Stromal cell of bone marrow (primary cell): ENCODE results near the gene PRRX2.

Experiments used
- DNase-seq: peaks from one replicate; pipeline ENCODE4 v3.0.0-alpha.2; 2012; ENCODE audit warnings: low read depth

Gene PRRX2

GRCh38 chr9:129679537-129679936 lies 14.1 kb downstream of the PRRX2 start:
- no peak for DNase-seq

DNA sequence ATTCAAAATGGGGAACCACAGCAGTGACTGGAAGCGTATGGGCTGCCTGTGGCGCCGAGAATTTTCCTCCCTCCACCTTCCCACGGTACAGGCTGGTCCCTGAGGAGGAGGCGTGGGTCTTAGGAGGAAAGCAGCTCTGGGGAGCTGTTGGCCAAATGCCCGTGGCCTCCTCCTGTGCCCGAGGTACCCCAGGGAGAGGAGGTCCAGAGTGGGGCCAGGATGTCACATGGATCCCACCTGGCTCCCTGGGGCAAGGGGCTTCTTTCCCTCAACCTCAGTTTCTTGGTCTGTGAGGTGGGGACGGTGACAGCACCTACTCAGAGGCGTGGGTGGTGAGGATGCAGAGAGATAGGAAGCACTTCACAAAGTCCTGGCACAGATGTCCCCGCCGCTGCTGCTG lies 16.5 kb downstream of the PRRX2 start:
- DNase-seq = no peak

GRCh38 chr9:129682381-129682780 lies 16.9 kb downstream of the PRRX2 start:
- no peak for DNase-seq

DNA sequence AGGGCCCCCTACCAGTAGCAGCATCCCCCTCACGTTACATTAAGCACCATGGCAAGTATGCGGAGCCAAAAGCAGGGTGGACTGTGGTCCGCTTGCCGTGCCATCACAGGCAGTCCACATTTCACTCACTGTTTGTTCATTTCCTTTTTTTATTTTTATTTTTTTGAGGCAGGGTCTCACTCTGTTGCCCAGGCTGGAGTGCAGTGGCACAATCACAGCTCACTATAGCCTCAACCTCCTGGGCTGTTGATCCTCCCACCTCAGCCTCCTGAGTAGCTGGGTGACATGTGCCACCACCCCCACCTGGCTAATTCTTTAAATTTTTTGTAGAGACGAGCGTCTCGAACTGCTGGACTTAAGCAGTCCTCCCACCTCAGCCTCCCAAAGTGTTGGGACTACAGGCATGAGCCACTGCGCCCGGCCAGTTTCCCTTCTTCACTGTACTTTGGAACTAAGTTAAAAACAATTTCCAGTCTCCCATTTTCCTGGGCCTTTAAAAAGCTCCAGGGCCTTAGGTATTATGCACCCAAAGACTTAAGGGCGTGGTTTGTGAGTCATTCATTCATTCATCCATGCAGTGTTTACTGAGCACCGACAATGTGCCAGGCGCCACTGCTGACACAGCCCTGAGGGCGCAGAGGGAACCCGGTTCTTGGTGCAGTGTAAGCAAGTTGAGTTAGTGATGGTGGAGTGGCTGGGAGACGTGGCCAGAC lies 19.9 kb downstream of the PRRX2 start:
- DNase-seq = no peak

- DNase-seq = no peak
These were observed 20.4 kb downstream of the PRRX2 start for GRCh38 chr9:129685933-129686259.

DNA sequence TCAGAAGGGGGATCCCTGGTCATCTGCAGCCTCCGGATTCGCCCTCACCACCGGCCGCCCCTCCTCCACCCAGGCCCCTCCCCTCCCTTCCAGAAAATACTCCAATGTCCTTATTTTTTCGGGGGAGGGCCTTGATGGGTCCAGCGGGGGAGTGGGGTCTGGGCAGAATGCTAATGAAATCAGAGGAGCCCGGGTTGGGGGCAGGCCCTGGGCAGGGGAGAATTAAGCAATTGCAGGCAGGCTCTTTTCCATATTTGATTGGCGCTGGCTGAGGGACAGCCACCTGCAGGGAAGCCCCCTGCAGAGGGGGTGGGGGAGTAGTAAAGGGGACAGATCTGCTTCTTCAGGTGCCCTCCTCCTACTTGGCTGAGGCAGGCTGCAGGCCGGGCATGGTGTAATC lies 21.3 kb downstream of the PRRX2 start:
- no peak for DNase-seq

DNA sequence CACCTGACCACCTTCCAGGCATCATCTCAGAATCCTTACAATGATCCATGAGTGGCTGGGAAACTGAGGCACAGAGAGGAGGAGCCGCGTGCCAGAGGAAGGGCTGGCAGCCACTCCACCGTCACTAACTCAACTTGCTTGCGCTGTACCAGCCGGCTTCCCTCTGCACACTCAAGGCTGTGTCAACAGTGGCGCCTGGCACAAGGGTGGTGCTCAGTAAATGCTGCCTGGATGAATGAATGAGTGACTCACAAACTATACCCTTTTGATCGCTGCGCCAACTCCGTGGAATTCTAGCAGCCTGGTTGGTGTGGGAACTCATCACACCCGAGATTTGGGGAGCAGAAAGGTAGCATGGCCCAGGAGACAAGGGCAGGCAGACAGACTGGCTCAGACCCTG lies 21.9 kb downstream of the PRRX2 start:
- no peak for DNase-seq

DNA sequence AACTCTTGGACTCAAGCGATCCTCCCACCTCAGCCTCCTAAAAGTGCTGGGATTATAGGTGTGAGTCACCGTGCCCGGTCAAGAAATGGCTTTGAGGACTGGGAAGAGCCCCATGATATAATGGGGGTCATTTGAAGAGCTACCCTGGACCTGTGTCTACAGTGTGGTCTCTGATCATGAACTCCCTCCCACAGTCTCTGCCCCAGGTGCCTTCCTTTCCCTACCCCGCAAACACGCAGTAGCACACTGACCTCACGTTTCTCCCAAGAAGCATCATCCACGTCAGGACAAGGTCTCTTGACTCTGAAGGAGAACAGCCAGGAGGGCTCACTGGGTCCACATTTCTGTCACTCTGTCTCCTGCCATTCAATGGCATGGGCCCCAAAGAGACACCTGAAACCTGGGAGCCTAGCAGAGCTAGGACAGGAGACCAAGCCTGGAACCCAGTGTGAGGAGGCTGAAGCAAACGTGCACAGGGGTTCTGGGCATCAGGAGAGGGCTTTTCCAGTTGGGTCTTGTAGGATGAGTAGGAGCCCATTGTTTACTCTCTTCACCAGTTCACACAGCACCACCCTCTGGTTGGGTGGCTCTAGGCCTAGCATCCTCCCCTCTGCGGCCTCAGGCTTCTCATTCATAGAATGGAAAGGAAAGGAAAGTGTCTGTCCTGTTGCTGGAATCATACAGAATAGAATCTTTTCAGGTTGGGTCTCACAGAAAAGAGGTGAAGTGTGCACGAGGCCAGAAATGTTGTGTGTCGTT lies 23.0 kb downstream of the PRRX2 start:
- DNase-seq = no peak

GRCh38 chr9:129692534-129692933 lies 27.1 kb downstream of the PRRX2 start:
- DNase-seq = no peak

GRCh38 chr9:129693741-129694140 lies 28.3 kb downstream of the PRRX2 start:
- DNase-seq = no peak

DNA sequence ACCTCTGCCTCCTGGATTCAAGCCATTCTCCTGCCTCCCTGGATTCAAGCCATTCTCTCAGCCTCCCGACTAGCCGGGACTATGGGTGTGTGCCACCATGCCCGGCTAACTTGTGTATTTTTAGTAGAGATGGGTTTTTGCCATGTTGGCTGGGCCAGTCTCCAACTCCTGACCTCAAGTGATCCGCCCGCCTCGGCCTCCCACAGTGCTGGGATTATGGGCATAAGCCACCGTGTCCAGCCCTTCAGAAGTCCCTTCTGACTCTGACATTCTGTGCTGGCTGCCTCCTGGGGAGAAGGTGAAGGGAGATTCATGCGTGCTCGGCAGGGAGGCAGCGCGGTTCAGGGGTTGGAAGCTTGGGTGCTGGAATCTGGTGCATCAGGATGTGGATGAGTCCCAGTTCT lies 28.8 kb downstream of the PRRX2 start:
- DNase-seq = no peak

- no peak for DNase-seq
These were observed 30.4 kb downstream of the PRRX2 start for GRCh38 chr9:129695870-129696269.

- DNase-seq = no peak
These were observed 31.7 kb downstream of the PRRX2 start for GRCh38 chr9:129696944-129697655.

DNA sequence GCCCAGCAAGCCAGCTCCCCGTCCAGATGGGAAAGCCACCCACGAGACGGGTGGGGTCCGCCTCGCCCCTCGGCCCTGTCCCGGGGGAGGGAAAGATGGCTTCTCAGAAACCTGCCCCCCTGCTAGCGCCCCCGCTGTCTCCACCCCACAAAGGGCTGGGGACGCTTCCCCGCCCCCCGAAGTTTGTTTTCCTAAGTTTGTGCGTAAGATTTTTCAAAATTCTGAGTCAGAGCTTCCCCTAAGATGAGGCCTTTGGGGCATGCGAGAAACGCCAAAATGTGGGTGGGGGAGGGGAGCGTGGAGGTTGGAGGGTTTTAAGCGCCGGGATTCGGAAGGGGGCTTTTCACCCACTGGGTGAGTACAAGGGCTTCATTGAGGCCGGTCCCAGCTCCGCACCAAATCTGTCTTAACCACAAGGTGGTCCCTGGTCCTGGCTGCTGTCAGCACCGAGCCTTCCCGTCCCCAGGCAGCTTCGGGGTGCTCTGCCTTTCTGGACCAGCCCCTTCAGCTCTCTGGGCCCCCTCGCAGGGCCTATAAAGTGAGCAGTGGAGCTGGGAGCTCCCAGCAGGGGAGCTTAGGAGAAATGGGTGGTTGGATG lies 32.3 kb downstream of the PRRX2 start:
- peak; percentile 91 for DNase-seq

GRCh38 chr9:129698254-129698757 lies 32.9 kb downstream of the PRRX2 start:
- DNase-seq = peak; percentile 75

DNA sequence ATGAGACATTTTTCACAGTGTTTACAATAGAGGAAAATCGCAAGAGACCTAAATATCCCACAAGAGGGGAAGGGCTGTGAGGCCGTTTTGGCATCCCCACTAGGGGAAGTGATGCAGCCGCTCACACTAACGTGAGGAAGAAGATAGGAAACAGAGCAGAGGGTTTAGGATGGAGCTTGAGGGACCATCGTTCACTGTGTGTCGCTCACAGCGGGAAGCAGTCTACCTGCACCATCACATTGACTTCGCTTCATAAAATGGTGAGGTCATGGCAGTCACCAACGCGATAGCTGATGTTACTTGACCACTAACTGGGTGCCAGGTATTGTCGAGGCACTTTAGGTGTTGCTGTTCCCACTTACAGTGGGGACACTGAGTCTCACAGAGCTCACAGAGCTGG lies 35.6 kb downstream of the PRRX2 start:
- no peak for DNase-seq

DNA sequence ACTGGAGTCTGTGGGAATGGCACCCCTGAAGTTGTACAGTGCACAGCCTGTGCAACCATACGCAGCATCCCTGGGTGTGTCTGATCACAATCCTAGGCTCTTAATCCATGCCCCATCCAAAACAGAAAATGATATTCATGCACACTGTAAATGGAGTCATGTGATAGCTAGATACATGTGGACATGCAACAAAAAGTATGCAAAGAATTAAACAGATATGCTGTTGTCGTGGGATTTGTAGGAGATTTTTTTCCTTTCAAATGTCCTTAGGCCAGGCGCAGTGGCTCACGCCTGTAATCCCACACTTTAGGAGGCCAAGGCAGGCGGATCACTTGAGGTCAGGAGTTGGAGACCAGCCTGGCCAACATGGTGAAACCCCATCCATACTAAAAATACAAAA lies 36.1 kb downstream of the PRRX2 start:
- DNase-seq = no peak

DNA sequence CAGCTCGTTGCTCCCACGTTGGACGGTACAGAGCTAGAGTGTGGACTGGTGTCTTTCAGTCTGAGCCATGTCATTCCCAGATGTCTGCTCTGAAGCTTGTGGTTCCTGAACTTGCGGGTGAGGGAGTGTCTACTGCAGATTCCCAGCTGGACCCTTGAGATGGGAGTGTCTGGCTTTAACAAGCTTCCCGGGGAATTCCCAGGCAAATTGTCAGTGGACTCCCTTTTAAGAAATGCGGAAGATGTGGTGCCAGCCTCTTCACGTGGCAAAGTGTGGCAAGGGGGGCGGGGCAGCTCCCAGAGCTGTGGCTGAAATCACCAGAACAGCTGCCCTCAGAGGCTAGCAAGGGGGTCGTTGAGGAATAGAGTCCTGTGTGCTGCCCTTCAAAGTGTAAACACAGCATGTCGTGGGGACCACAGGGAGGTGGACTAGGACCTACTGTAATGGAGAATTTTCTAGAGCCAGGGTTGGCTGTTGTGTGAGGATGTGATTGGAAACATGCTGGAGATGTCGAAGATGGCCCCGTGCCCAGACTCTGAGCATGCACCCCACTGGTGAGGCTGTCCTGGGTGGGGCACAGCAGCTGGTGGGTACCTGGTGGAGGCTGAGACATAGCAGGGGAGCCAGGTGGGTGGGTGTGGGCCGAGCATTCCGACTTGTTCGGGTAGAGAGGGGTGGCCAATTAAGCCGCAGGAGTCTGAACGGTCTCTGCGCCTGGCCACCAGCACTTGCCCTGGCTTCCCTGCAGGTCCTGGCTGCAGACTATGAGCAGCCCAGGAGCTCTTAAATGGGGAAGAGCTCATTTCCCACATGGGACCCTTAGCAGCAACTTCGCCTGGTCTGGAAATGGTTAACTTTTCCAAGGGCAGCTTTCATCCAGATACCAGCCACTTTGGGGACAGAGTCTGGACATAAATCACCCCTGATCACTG lies 37.4 kb downstream of the PRRX2 start:
- DNase-seq = peak; percentile 87

GRCh38 chr9:129703667-129704355 lies 38.4 kb downstream of the PRRX2 start:
- DNase-seq = peak; percentile 92

- DNase-seq = no peak
These were observed 39.4 kb downstream of the PRRX2 start for GRCh38 chr9:129704807-129705206.

DNA sequence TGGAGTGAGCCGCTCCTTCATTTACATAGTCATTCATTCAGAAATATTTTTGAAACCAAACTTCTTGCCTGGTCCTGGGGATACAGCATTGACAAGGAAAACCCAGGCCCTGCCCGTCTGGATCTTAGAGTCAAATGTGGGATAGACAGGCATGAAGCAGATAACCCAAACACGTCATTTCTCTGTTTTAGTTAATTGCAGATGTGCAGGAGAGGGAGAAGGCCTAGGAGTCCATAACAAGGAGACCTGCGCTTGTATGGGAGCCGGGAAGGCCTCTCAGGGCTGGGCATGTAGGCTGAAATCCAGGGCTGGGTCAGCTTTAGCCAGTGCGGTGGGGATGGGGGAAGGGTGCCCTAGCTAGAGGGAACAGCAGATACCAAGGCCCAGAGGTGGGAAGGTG lies 43.3 kb downstream of the PRRX2 start:
- DNase-seq = no peak
